HCT116 (cell line): ENCODE measurements around the gene CDC42BPB. TPM values are rescaled to one million over a fixed set of nuclear protein-coding genes. Genes with fewer than 3 reads are reported as not detected.

Experiments
- ATAC-seq: fragments of 200-7000 bp; cut with Tn5 transposase; 2 replicates; pipeline ENCODE4 v1.9.1; 2020; ENCODE audit warnings: mild to moderate bottlenecking, moderate library complexity
- BruUV-seq: library from RNA; stranded (reverse); fragments of 400-500 nt; replicated peaks from 2 replicates; lab custom pipeline; 2021; lab: Mats Ljungman, UMichigan
- CTCF ChIA-PET: fragments of 300-600 bp; sonication (Branson Sonifier 250); formaldehyde crosslinking; loops from one replicate; lab custom pipeline; 2021; ENCODE audit warnings: antibody characterized with exemption; lab: Charles Lee
- POLR2A ChIA-PET: fragments of 300-600, 350-600 bp; sonication (Branson Sonifier 250); formaldehyde crosslinking; loops from one replicate; lab custom pipeline; 2021; ENCODE audit warnings: antibody characterized with exemption; lab: Charles Lee
- RAD21 ChIA-PET, 2 experiments: fragments of 300-600 bp; sonication (Branson Sonifier 250); formaldehyde crosslinking; loops; one replicate each; lab custom pipeline; 2023; ENCODE audit warnings: low total read pairs in 2 of 2; ENCODE audit not compliant: uncharacterized antibody in 2 of 2, unreplicated experiment in 2 of 2, low non-redundant PET in 1 of 2; lab: Charles Lee
- DNase-seq: peaks from one replicate; pipeline ENCODE4 v3.0.0-alpha.2; 2010; ENCODE audit warnings: low read depth, low spot score
- H2AFZ ChIP-seq: fragments of 200-600 bp; shearing (Covaris generic), sonication (generic); 2 replicates; pipeline ENCODE4 v1.6.1; 2017; ENCODE audit warnings: low read depth, mixed run types, mixed read lengths, antibody characterized with exemption, low read length; ENCODE audit not compliant: poor library complexity, severe bottlenecking
- H3K27ac ChIP-seq: 2 replicates; pipeline ENCODE4 v1.5.1; 2012; ENCODE audit warnings: low read depth, low read length
- H3K27me3 ChIP-seq: fragments of 200-600 bp; sonication (generic); 2 replicates; pipeline ENCODE4 v1.6.1; 2016; ENCODE audit warnings: mixed run types, low read length, mixed read lengths; ENCODE audit not compliant: insufficient read depth
- H3K36me3 ChIP-seq, 2 experiments: fragments of 200-500 bp in 1 of 2; fragments of 200-600 bp in 1 of 2; sonication (Bioruptor generic) in 1 of 2; sonication (generic) in 1 of 2; 2 replicates each; pipeline versions ENCODE4 v1.5.1 to v1.6.1; 2014 to 2016; ENCODE audit warnings: low read length in 2 of 2, inconsistent platforms in 1 of 2, mixed read lengths in 1 of 2, mixed run types in 1 of 2; ENCODE audit not compliant: insufficient read depth in 2 of 2, control insufficient read depth in 1 of 2
- H3K4me1 ChIP-seq, 2 experiments: fragments of 200-600 bp in 1 of 2; sonication (generic) in 1 of 2; 2 replicates each; pipeline versions ENCODE4 v1.5.1 to v1.6.1; 2012 to 2017; ENCODE audit warnings: low read length in 2 of 2, inconsistent platforms in 1 of 2, mild to moderate bottlenecking in 1 of 2, mixed read lengths in 1 of 2, mixed run types in 1 of 2, moderate library complexity in 1 of 2; ENCODE audit not compliant: insufficient read depth in 2 of 2, control insufficient read depth in 1 of 2
- H3K4me2 ChIP-seq: fragments of 200-600 bp; sonication (generic); 2 replicates; pipeline ENCODE4 v1.6.1; 2017; ENCODE audit warnings: mixed run types, low read length, mixed read lengths
- H3K4me3 ChIP-seq, 2 experiments: fragments of 200-600 bp in 1 of 2; sonication (generic) in 1 of 2; replicated peaks in 1 of 2; 2 replicates each; pipeline ENCODE4 v1.5.1; 2011 to 2016; ENCODE audit warnings: low read length in 2 of 2, control low read depth in 1 of 2, low read depth in 1 of 2, mild to moderate bottlenecking in 1 of 2, mixed read lengths in 1 of 2, mixed run types in 1 of 2
- H3K79me2 ChIP-seq: fragments of 200-600 bp; sonication (generic); 2 replicates; pipeline ENCODE4 v1.6.1; 2017; ENCODE audit warnings: mild to moderate bottlenecking, mixed run types, low read length, moderate library complexity, mixed read lengths; ENCODE audit not compliant: insufficient read depth
- H3K9ac ChIP-seq: fragments of 200-600 bp; sonication (generic); 2 replicates; pipeline ENCODE4 v1.6.1; 2016; ENCODE audit warnings: low read length, mixed read lengths
- H3K9me2 ChIP-seq: fragments of 200-600 bp; sonication (generic), shearing (Covaris generic); 2 replicates; pipeline ENCODE4 v1.6.1; 2017; ENCODE audit warnings: mixed run types, mild to moderate bottlenecking, moderate library complexity; ENCODE audit not compliant: insufficient read depth
- H3K9me3 ChIP-seq, 2 experiments: fragments of 200-500 bp in 1 of 2; fragments of 200-600 bp in 1 of 2; sonication (Bioruptor generic) in 1 of 2; sonication (generic) in 1 of 2; 2 replicates each; pipeline ENCODE4 v1.6.1; 2014 to 2017; ENCODE audit warnings: low read length in 2 of 2, mixed read lengths in 2 of 2, inconsistent platforms in 1 of 2, low read depth in 1 of 2, mild to moderate bottlenecking in 1 of 2, mixed run types in 1 of 2, moderate library complexity in 1 of 2; ENCODE audit not compliant: control insufficient read depth in 1 of 2, insufficient read depth in 1 of 2
- H4K20me1 ChIP-seq: fragments of 200-600 bp; sonication (generic), shearing (Covaris generic); 2 replicates; pipeline ENCODE4 v1.6.1; 2017; ENCODE audit warnings: mixed run types, mild to moderate bottlenecking, moderate library complexity; ENCODE audit not compliant: insufficient read depth
- ATF3 ChIP-seq: IDR thresholded peaks from 2 replicates; pipeline ENCODE4 v1.6.1; 2012
- CBX3 ChIP-seq: IDR thresholded peaks from 2 replicates; pipeline ENCODE4 v1.6.1; 2012; ENCODE audit warnings: low read depth
- CEBPB ChIP-seq: IDR thresholded peaks from 2 replicates; pipeline ENCODE4 v1.6.1; 2012; ENCODE audit warnings: low read depth
- EGR1 ChIP-seq: IDR thresholded peaks from 2 replicates; pipeline ENCODE4 v1.6.1; 2012; ENCODE audit warnings: low read depth
- ELF1 ChIP-seq: IDR thresholded peaks from 2 replicates; pipeline ENCODE4 v1.6.1; 2012; ENCODE audit warnings: low read depth, borderline replicate concordance
- EZH2phosphoT487 ChIP-seq: fragments of 200-600 bp; IDR thresholded peaks from 2 replicates; pipeline ENCODE4 v1.6.1; 2018; ENCODE audit warnings: antibody characterized with exemption, borderline replicate concordance
- FOSL1 ChIP-seq: IDR thresholded peaks from 2 replicates; pipeline ENCODE4 v1.6.1; 2012; ENCODE audit warnings: low read depth
- JUND ChIP-seq: IDR thresholded peaks from 2 replicates; pipeline ENCODE4 v1.6.1; 2012
- POLR2A ChIP-seq: IDR thresholded peaks from 2 replicates; pipeline ENCODE4 v1.7.0; 2011; ENCODE audit warnings: borderline replicate concordance; ENCODE audit not compliant: insufficient read depth, insufficient read length; ENCODE audit errors: extremely low read depth
- SP1 ChIP-seq: IDR thresholded peaks from 2 replicates; pipeline ENCODE4 v1.6.1; 2012; ENCODE audit warnings: low read depth
- TCF7L2 ChIP-seq: IDR thresholded peaks from 2 replicates; pipeline ENCODE4 v1.7.0; 2011; ENCODE audit warnings: borderline replicate concordance, inconsistent platforms; ENCODE audit not compliant: insufficient read depth, insufficient read length; ENCODE audit errors: extremely low read depth
- YY1 ChIP-seq: IDR thresholded peaks from 2 replicates; pipeline ENCODE4 v1.6.1; 2011; ENCODE audit warnings: low read length, low read depth, moderate library complexity, mild to moderate bottlenecking; ENCODE audit not compliant: insufficient replicate concordance; ENCODE audit errors: extremely low read depth
- ZFX ChIP-seq: fragments of 450-650 bp; IDR thresholded peaks from 2 replicates; pipeline ENCODE4 v1.6.1; 2017
- ZNF274 ChIP-seq: fragments of 200-500 bp; sonication (Bioruptor generic); IDR thresholded peaks from 2 replicates; pipeline ENCODE4 v1.6.1; 2014; ENCODE audit warnings: mild to moderate bottlenecking, low read depth, low read length, inconsistent platforms
- intact Hi-C: fragments of 100-400 bp; cut with micrococcal nuclease; formaldehyde crosslinking; loops from 2 replicates; pipeline ENCODE4 v1.10.0; 2022
- total RNA-seq: library from RNA; stranded (reverse); gene quantifications from one replicate; pipeline ENCODE4 v1.2.1, GENCODE V29; 2021; ENCODE audit not compliant: unreplicated experiment

The CDC42BPB gene
- total RNA-seq, 1 experiment from 2014 or later = 85.6 TPM

- no peaks in the 10 kb centered on the region for H3K27me3 ChIP-seq
- H3K4me1 ChIP-seq = no peaks in the 10 kb centered on the region
- no peak overlapping the region for H3K4me2 ChIP-seq
- no peak overlapping the region for H2AFZ ChIP-seq
- intact Hi-C loops = loop anchor here (1.0 to 10.0 kb wide), 4 partner anchors 143 to 481 kb away; partner anchors contain the start of gene RCOR1
- ATAC-seq (no peak), DNase-seq (no peak)
- RAD21 ChIA-PET = no interaction called here
- BruUV-seq = no TSS peak
- CTCF ChIA-PET = interaction anchor here (2.2 kb wide), 1 partner anchor 224 kb away, joined by 15 read pairs; no protein-coding TSS in a partner anchor
- H3K27ac ChIP-seq = no peak overlapping the region
- no peaks in the 10 kb centered on the region for H4K20me1 ChIP-seq
- no peaks in the 10 kb centered on the region for H3K9me2 ChIP-seq
- H3K36me3 ChIP-seq = no peaks in the 10 kb centered on the region
- no peaks in the 10 kb centered on the region for H3K79me2 ChIP-seq
- H3K4me3 ChIP-seq = no peak overlapping the region
- TF ChIP-seq EGR1 (no peak), ZNF274 (no peak), EZH2phosphoT487 (no peak), SP1 (no peak), CBX3 (no peak), TCF7L2 (no peak), ELF1 (no peak), CEBPB (no peak), JUND (no peak), YY1 (no peak), POLR2A (no peak), ZFX (no peak), FOSL1 (no peak), ATF3 (no peak)
- TF ChIP-seq, all 23 proteins: peak for 0
- Histone ChIP-seq H3K9ac (no peak overlapping the region), H3K9me3 (no peaks in the 10 kb centered on the region)
- POLR2A ChIA-PET = no interaction called here
These were observed 138.9 kb downstream of the CDC42BPB start for GRCh38 chr14:102918438-102918837.
